ENCODE data around the gene NRF1.
"Not testable (repeated sequence)": the region's sequence is repeated elsewhere in the genome, so short reads cannot be mapped to it uniquely, and the experiment has no call there.

Gene NRF1

DNA sequence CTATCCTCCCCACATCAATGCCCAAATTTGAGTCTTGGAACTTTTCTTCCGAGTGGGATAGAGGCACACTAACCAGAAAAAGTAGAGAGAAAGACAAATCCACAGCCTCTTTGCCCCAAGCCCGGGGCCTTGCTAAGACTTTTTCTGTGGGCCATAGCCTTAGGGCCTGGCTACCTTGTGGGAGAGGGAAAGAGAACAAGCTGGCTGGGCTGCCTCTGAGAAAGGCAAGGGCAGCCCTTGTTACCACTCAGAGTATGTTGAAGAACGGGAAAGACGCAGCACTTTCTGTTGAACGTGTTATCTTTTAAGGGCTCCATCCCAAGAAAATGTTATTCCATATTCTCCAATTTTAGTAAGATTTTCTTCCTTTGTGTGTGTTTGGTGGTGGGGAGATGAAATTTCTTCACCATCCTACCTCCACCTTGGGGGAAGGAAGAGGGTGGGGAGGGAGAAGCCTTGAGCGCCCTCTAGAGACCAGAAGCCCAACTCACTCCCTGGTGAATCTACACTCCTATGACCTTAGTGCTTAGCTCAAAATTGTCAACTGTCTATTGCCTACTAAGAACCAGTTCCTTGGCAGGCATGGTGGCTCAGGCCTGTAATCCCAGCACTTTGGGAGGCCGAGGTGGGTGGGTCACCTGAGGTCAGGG, 3.9 kb upstream of the NRF1 start:
- DNase-seq (ENCODE audit: low read depth, low spot score): no peak

DNA sequence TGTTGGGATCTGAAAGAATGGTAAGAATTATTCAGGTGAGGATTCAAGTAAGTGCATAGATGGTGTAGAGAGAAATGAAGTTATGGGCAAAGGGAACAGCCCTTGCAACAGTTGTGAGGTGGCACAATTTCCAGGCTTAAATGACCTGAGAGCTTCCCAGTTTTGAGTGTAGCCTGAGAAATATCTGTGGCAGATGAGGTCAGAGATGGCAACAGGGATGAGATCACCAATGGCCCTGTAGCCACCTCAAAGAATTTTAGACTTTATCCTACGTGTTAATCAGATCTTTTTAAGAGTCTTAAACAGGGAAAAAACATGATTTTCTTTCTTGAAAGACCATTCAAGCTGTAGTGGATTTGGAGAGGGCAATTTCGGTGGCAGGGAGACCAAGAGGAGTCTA, 1.9 kb upstream of the NRF1 start:
- no peak for DNase-seq (ENCODE audit: low read depth, low spot score)

DNA sequence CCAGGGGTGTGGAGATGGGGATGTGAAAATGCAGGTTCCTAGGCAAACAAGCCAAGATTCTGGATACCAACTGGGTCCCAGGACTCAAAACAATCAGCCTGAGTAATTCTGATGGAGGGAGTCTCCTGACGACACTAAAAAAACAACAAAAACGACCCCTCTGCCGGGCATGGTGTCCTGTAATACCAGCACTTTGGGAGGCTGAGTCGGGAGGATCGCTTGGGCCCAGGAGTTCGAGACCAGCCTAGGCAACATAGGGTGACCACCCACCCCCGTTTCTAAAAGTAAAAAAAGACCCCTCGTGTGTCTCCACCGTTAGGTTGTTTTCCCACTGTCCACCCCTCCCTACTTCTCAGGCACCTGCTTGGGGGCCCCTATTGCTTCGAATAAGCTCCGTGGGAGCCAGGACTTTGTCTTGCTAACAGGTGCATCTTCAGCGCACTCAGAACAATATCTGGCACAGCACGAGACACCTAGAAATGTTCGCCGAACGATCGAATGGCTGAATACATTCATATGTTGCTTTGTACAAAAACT, 743 bp upstream of the NRF1 start:
- no peak for DNase-seq (ENCODE audit: low read depth, low spot score)

DNA sequence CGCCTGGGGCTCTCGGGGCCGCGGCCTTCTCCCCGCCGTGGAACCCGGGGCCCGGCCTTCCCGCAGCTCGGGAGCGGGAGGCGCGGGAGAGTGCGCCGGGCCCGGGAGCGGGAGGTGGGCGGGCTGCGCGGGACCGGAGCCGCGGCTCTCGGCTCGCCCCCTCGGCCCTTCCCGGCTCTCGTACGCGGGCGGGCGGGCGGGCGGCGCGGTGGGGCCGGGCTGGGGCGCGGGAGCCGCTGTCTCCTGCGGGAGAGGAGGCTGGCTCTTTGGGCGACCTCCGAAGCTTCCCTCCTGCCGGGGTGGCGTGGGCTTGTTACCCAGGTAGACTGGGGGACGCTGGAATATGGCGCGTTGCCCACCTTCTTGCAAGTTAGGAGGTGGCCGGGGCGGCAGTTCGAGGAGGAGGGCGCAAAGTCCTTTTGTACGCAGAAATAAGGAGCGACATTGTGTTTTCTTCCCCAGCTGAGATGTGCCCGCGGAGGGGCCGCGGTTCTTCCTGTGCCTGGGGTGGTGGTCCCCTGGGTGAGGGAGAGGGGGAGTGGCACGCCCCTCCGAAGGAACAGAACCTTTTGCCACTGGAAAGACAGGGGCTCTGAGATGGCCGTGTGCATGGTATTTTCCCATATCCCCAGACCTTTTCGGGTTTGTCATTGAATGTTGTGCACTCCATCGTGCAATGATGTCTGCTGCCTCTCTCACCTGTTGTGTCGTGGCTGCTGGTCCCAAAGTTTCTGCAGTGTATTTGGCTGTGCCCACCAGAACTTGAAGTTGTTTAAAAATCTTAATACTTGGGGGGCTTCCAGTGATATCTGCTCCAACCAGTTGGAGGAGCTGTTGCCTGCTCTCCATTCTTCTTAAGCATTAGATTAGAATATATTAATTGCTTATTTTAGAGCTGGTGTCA, 844 bp downstream of the NRF1 start:
- DNase-seq (ENCODE audit: low read depth, low spot score): peak; percentile 12

DNA sequence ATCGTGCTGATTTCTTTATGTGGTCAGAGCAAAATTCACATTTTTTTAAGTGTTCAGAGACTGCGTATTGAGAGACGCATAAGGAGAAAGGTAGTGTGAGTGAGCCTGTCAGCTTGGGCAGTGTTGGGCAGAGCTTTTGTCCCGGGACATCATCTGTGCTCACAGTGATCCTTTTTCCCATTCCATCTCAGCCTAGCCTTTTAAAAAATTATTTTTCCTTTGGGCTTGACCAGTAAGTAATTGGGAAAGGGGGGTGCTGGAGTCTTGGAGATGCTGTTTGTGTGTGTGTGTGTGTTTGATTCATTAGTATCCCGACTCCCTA, 1.5 kb downstream of the NRF1 start:
- no peak for DNase-seq (ENCODE audit: low read depth, low spot score)

DNA sequence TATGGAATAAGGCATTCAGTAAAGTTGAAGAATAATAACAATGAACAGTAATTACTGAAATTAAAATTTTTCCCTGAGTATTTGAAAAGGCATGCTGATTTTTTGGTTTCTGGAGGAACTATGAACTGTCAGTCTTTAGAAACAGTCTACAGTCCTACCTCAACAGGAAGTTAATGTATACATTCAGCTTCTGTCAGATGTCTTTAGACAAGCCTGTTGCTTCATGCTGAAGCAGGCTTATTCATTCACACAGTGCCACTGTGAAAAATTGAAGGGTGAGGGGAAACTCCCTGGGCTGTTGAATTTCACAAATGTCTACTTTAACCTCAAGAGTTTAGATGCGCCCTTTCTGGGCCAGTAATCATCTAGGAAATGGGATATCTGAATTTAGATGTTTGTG, 3.5 kb downstream of the NRF1 start:
- no peak for DNase-seq (ENCODE audit: low read depth, low spot score)

DNA sequence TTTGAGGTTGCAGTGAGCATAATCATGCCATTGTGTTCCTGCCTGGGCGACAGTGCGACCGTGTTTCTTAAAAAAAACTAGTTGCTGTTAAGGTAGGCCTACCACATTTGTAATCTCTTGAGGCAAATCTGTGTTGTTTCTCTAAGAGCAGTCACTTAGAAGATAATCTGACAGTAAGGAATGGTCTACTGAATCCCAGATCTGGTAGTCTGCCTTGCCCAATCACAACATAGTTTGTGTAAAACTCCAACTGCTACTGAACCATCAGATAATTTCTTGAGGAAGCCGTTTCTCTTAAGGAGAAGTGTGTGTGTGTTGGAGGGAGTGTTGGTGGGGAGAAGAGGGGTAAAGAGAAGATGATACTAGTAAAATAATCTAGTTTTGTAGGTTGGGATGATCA, 5.0 kb downstream of the NRF1 start:
- DNase-seq (ENCODE audit: low read depth, low spot score): no peak

DNA sequence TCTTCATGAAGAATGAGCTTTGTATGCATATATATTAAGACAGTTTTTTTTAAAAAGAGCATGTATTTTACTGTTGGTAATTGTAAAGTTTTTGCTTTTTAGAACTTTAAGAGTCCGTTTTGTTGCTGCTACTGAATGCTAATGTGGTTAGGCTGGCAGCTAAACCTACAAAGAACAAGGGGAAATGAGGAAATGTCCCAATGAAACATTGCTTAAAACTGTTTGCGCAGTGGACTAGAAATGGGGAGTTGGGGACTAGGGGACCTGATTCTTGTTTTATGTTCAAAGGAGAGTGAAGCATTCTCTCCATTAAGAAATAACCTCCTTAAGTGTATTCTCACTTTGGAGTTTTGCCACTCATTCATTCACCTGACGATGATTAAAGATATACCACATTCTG, 5.7 kb downstream of the NRF1 start:
- no peak for DNase-seq (ENCODE audit: low read depth, low spot score)

DNA sequence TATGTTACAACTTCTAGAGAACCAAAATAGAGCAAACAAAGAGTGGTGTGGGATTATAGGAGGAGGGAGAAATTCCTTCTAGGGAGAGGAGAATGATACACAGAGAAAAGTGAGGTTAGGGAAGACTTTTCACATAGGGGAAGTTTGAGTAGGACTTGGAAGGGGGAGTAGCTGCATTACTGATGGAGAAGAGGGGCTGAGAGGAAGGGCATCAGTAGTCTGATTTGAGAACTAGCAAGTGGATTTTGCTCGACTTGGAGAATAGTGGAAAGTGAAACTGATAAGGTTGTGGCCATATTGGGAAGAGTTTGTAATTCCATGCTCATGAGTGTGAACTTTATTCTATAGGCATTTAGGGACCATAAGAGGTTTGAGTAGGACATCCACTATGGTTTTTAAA, 6.1 kb downstream of the NRF1 start:
- no peak for DNase-seq (ENCODE audit: low read depth, low spot score)

DNA sequence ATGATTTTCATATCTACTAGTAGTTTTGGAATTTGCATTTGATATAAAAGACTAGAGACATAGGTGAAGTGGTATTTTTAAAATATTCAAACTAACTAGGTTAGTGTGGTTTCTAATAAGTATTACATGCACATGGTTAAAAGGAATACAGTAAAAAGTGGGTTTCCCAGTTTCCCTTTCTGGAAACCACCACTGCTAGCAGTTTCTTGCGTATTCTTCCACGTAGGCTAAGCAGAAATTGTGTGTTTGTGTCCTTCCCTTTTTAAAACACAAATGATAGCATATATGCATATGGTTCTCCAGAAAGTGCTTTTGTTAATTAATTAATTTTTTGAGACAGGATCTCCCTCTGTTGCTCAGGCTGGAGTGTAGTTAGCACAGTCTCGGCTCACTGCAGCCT, 15.4 kb downstream of the NRF1 start:
- no peak for DNase-seq (ENCODE audit: low read depth, low spot score)

DNA sequence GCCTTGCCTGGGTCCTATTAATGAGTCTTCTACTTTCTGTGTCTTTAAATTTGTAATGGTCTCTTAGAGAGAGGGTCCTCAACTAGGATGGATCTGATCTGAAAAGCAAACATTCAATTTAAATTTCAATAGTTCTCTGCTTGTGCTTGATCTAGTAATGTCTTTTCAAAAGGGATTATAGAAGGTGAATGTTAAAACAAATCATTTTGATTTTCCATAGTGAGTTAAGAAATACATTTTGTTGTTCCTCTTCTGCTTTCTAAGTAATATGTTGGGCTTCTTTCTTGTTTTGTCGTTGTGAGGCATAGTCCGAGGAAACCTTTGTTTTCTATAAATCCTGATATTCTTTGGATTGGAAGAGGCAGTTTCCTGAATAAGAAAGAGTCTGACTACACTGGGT, 18.8 kb downstream of the NRF1 start:
- no peak for DNase-seq (ENCODE audit: low read depth, low spot score)

DNA sequence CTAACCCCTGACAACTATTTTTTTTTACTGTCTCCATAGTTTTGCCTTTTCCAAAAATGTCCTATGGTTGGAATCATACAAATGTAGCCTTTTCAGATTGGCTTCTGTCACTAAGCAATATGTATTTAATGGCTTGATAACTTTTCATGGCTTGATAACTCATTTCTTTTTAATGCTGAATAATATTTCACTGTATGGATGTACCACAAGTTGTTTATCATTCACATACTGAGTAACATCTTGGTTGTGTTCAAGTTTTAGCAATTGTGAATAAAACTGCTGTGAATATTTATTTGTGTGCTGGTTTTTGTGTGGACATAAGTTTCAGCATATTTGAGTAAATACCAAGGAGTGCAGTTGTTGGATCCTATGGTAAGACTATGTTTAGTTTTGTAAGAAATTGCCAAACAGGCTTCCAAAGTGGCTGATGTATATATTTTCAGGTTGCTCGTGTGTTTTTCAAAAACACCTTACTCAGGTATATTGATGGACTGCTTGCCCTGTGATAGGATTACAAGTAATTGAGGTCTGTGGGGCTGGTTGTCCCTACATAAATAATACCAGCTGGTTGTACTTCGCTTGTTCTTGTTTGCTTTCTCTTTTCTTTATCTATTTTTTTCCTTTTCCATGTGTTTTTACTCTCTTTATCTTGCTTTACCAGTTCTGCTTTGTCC, 23.0 kb downstream of the NRF1 start:
- DNase-seq (ENCODE audit: low read depth, low spot score): no peak

DNA sequence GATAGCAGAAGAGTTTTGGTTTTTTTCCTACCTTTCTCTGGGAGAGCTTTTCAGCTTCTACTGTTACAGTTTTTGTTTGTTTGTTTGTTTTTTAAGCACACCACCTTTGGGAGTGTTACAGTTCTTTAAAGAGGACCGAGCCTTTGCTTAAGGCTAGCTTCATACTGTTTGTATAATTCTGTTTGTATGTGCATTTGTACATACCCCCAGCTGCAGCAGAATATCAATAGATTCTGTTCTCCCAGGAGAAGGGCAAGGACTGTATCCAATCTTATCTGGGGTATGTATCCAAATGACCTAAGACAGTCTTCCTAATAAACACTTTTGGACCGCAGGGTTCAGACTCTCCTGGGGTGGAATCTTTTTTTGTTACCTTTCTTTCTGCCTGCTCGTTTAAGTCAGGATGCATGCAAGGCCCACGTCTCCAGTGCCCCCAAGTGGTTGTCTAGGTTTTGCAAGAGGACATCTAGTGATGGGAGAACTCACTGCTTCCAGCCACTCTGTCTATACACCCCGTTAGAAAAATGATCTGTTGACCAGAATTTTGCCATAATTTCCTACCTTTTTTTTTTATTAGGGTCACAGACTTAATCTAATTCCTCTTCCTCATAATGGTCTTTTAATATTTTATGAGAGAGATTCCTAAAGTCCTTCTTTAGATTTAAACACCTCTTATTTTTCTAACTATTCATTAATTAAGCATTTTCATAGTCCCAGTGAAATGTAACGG, 23.9 kb downstream of the NRF1 start:
- DNase-seq (ENCODE audit: low read depth, low spot score): no peak

DNA sequence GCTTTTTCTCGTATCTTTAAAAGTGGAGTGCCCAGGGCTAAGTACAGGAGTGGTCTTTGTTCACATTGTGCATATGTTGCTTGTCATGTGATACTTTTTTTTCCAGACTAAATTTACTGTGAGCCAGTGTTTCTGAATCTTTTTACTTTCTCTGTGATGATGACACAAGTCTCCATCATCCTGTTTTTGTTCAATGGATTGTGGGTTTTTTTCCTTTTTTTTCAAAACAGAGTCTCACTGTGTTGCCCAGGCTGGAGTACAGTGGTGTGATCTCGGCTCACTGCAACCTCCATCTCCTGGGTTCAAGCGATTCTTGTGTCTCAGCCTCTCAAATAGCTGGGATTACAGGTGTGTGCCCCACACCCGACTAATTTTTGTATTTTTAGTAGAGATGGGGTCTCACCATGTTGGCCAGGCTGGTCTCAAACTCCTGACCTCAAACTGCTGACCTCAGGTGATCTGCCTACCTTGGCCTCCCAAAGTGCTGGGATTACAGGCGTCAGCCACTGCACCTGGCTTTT, 24.6 kb downstream of the NRF1 start:
- not testable (repeated sequence) for DNase-seq (ENCODE audit: low read depth, low spot score)

DNA sequence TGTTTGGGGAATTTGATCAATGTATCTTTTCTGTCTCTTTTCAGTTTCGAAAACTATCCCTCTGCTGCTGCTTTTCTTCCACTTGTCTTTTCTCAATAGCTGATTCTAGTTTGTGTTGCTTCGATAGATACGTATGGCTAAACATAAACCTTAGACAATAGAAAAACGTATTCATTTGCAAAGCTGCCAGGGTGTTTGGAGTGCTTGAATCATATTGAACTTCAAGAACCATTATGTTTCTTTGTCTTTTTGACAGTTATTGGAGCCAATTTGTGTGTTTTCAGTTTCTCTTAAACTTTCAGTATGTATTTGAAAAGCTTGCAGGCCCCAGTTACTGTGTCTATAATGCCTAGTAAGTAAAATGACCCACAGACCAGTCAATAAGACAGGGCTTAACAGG, 25.1 kb downstream of the NRF1 start:
- no peak for DNase-seq (ENCODE audit: low read depth, low spot score)

DNA sequence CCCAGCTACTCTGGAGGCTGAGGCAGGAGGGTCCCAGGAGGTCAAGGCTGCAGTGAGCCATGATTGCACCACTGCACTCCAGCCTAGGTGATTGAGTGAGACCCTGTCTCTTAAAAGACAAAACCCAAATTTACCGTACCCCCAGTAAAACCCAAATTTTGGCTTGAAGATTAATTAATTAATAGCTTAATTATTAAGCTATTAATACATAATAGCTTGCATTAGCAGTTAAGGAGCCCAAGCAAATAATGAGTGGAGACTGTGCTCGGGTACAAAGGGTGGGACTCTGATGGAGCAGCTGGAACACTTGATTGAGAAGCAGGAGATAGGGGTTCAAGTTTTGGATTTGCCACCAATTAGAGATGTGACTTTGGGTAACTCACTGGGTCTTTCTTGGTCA, 28.9 kb downstream of the NRF1 start:
- DNase-seq (ENCODE audit: low read depth, low spot score): no peak

DNA sequence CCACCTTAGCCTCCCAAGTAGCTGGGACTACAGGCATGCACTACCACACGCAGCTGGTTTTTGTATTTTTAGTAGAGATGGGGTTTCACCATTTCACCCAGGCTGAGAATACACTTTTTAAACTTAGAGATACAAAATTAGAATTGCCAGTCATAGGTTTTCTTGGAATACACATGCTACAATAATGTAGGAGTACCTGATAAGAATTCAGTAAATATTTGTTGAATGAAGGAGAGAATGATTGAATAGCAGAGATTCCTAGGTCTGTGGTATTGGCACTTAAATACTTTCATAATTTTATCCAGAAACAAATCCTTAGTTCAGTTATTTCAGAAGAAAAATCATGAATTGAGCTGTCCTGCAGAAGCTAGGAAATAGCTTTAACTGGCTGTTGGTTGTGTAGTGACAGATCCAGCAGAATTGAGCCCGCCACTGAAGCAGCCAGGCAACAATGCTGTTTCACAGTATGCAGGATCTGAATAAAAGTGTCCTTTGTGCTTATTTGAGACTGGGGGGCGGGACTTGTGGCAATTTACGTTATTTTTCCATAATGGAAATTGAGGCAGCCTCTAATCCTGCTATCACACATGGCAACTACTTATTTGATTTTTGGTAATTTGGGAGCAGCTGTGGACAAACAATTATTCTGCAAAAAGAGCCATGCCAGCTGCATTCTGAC, 31.5 kb downstream of the NRF1 start:
- no peak for DNase-seq (ENCODE audit: low read depth, low spot score)

DNA sequence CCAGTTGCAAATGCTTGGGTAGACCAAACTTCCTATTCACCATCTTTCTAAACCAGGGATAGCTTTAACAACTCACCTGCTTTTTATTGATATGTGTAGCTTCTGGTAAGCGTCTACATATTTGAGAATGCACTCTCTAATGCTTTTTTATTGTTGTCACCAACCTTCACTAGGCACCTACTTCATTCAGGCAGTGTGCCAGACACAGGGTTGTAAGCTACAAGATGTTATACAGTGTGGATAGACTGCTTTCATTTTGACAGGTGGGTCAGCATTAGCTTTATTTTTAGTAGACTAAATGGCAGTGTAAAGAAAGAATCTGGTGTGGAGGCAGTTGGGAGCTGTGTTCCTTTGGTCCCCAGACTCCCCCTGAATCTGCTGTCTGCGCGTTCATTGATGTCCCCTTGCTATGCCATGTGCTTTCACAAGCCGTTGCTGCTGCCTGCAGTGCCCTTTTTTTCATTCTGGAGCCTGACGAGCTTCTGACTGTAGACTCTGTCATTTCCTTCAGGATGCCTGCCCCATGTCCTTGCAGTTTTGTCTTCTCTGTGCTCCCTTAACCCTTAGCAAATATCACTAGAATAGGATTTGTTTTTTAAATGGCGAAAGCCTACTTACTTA, 32.1 kb downstream of the NRF1 start:
- no peak for DNase-seq (ENCODE audit: low read depth, low spot score)

DNA sequence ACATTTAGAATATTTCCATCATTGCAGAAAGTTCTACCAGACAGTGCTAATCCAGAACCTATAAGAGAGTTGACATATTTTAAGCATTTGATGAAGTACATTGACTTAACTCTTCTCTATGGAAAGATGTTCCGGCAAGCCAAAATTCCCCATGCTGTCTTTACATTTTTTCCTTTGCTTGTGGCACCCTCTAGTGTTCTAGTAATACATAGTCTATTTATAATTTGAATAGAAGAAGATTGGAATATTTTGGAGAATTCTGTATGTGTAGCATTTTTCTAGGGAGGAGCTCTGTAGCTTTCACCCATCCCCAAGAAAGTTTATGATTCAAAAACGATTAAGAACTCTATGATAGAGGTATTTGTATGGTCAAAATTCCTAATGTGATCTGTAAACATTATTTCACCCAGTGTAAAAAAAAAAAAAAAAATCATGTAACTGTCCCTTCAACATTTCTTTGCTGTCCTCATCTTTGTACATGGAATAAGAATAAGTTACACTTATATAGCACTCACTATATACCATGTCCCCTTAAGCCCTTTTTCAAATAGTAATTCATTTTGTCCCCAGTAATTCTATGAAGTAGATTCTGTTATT, 33.2 kb downstream of the NRF1 start:
- DNase-seq (ENCODE audit: low read depth, low spot score): peak; percentile 21

DNA sequence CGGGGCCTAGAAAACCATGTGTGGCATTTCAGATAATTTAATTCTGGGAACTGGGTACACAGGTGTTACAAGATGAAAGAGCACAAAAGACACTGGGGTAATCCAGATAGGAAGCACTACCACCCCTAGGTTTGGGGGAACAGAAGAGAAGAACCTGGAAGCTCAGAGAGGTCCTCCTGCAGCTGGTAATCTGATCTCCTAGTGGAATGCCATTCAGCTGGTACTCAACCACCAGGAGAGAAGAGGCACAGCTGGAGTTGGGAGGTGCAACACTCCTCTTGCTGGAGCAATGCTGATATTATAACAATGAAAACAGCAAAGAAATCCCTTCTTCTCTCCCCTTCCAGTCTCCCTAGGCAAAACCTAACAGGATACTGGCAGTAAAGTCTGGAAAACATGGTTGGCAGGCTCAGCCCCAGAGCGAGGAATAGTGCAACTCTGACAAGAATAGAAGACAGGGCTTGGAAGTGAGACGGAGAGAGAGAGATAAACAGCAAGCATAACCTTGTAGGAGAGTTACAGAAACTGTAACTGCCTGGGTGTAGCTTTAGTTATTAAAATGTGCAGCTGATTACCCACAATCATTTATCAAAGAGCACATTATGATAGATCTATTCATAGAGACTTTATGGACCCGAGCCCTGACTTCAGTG, 35.0 kb downstream of the NRF1 start:
- no peak for DNase-seq (ENCODE audit: low read depth, low spot score)
